Measurements from ENCODE around the gene TUBA4A.
"Not testable (repeated sequence)": the region's sequence is repeated elsewhere in the genome, so short reads cannot be mapped to it uniquely, and the experiment has no call there.

The TUBA4A gene

DNA sequence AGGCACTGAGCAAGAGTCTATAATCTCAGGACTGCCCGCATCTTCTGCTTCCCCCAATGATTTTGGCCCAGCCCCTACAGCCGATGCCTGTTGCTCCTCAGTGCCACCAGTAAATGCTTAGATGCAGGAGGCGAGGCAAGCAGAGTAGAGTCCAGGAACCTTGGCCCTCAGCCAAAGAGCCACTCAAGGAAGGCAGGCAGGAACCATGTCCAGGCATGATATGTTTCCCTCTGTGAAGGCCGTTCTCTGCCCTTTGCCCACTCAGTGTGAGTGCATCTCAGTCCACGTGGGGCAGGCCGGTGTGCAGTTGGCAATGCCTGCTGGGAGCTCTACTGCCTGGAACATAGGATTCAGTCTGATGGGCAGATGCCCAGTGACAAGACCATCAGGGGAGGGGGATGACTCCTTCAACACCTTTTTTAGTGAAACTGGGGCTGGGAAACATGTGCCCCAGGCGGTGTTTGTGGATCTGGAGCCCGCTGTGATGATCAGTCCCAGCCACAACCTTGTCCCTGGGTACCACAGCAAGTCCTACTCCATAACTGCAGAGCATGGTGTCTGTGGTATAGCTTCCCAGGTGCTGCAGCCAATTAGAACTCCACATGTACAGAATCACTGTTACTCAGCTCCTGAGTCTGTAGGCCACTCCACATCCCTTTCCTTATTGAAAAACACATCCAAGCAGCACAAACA is 15.8 kb upstream of the TUBA4A start:
- DNase-seq (ENCODE audit: low read depth in 1 of 2, low spot score in 1 of 2) = no peak

- no peak for DNase-seq (ENCODE audit: low read depth in 1 of 2, low spot score in 1 of 2)
Measured at GRCh38 chr2:219268294-219268693, 14.6 kb upstream of the TUBA4A start.

DNA sequence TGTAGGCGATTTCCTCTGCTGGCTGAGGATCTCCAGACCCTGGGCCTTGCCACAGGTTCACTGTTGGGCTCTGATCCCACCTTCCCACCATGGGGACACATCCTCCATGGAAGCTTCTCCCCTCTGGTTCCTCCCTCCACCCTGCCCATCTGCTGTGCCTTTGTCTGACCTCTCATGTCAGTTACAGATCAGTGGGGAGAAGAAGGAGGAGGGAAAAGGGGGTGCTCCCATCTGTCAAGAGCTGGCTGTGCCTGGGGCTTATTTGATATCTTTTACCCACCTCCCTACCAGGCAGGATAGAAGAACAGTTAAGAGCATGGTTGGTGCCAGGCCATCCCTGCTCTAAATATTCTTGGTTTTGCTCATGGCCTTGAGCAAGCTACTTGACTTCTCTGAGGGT is 13.2 kb upstream of the TUBA4A start:
- no peak for DNase-seq (ENCODE audit: low read depth in 1 of 2, low spot score in 1 of 2)

DNA sequence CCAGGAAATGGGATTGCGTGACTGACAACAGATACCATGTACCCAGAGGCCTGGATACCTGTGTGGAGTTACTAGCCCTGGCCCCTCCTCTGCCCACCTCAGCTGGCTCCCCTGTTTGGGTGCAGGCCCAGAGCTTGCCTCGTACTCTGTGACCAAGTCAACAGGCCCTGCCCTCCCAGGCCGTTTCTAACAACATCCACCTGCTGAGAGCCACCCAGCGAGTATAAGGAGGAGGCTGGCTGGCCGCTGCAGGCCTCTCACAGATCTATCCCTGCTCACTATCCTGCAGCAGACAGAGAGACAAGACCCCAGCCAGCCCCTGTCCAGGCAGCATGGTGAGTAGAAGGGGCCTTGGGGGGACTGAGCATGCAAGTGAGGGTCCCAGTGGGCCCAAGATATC is 12.5 kb upstream of the TUBA4A start:
- no peak for DNase-seq (ENCODE audit: low read depth in 1 of 2, low spot score in 1 of 2)

DNA sequence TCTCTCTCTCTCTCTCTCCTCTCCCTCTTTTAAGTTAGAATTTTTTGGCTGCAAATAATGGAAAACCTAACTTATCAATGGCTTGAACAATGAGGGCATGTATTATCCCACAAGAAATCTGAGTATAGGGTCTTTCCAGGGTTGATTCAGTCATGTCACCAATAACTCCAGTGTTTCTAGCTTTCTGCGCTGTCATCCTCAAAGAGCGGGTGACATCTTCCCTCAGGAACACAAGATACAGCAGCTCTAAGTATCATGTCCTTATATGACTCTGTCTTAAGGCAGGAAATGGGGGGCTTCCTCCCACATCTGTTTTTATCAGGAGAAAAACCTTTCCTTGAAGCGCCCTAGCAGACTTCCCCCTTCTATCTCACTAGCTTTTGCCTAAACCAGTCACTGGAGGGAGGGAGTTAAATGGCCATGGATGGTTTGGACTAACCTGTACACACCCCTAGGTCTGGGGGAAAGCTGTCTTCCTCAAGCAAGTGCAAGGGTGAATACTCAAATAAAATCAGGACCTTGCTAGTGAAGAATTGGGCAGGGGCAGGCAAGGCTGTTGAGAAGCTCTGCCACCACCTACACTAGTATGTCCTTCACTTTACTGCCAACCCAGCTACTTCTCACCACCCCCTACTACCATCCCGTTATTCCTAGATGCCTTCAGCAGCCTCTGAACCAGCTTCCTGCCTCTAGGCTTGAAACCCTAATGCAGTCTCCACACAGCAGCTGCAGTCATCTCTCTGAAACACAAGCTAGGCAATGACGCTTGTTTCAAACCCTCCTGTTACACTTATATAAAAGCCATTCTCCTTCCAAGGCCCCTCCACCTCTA is 7.5 kb upstream of the TUBA4A start:
- no peak for DNase-seq (ENCODE audit: low read depth in 1 of 2, low spot score in 1 of 2)

- DNase-seq (ENCODE audit: low read depth in 1 of 2, low spot score in 1 of 2) = not testable (repeated sequence)
Measured at GRCh38 chr2:219258942-219259341, 5.2 kb upstream of the TUBA4A start.

GRCh38 chr2:219254590-219255201 is 978 bp upstream of the TUBA4A start:
- no peak for DNase-seq (ENCODE audit: low read depth in 1 of 2, low spot score in 1 of 2)

DNA sequence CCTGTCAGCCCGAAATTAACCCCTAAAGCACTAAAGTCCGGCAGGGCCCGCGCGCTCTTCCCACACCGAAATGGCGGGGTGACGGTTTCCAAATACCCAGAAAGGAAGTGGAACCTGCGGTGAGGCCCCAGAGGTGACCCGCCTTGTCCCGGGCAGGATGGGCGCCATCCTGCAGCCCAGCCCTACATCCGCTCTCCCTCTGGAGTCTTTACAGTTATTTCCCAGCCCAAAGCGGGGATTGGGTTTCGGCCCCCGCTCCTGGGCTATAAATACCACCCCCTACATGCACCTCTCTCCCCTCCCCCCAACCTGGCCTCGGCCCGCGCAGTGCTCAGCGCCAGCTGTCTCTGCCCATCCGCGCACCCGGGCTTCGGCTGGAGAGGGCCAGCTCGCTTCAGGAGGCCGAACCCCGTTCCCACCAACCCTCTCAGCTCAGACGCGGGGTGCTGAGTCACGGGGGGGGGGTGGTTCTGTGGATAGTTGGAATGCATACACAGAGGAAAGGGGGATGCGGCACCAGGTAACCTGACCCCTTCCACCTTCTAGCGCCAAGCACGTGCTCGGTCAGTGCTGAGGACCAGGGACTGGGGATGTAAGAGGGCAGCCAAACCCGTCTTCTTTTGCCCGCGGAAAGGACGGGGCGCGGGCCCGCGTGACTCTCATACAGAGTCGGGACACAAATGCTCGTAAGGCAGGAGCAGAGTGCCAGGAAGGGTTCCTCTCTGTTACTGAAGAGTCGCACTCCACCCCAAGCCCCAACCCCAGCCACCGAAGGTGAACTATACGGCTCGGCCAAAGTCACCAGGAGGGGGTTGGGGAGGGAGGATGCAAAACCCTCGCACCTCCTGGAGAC is 592 bp downstream of the TUBA4A start, which contains the start of gene TUBA4B:
Gene TUBA4B, plus strand, starts transcription at position 344 of the 853 bp plus-strand sequence. Its CDS starts 165 bp downstream, at position 509.
- DNase-seq (ENCODE audit: low read depth in 1 of 2, low spot score in 1 of 2) = peak; percentile 17 to 21

DNA sequence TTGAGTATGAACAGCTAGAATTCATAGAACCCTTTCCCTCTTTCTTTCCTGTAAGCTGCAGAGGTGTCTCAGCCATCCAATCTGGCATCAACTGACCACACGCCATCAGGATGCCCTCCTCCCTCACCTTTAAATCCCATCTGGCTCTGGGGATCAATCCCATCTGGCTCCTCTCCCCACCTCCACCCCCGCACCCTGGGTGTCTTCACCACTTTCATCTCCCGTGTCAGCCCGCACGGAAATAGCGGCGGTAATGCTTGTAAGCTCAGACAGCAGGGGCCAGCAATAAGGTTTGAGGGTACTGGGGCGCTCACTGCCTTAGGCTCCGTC is 1.2 kb downstream of the TUBA4A start:
- DNase-seq (ENCODE audit: low read depth in 1 of 2, low spot score in 1 of 2) = no peak

DNA sequence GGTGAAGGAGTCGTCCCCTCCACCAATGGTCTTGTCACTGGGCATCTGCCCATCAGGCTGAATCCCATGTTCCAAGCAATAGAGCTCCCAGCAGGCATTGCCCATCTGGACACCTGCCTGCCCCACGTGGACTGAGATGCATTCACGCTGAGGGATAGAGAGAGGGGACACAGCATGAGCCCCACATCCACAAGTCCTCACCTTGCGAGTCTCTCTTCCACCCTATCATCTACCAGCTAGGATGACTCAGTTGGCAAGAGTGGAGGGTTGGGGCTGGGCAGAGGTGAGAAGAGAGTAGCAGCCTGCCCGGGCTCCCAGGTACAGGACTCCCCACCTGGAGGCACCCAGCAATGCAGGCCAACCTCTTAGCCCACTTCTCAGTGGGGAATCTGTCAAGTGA is 1.6 kb downstream of the TUBA4A start:
- peak in 1 of 2 donors; percentile 8 for DNase-seq (ENCODE audit: low read depth in 1 of 2, low spot score in 1 of 2)

GRCh38 chr2:219251656-219252055 is 2.1 kb downstream of the TUBA4A start:
- no peak for DNase-seq (ENCODE audit: low read depth in 1 of 2, low spot score in 1 of 2)

GRCh38 chr2:219250049-219250781 is 3.5 kb downstream of the TUBA4A start:
- DNase-seq (ENCODE audit: low read depth in 1 of 2, low spot score in 1 of 2) = no peak

DNA sequence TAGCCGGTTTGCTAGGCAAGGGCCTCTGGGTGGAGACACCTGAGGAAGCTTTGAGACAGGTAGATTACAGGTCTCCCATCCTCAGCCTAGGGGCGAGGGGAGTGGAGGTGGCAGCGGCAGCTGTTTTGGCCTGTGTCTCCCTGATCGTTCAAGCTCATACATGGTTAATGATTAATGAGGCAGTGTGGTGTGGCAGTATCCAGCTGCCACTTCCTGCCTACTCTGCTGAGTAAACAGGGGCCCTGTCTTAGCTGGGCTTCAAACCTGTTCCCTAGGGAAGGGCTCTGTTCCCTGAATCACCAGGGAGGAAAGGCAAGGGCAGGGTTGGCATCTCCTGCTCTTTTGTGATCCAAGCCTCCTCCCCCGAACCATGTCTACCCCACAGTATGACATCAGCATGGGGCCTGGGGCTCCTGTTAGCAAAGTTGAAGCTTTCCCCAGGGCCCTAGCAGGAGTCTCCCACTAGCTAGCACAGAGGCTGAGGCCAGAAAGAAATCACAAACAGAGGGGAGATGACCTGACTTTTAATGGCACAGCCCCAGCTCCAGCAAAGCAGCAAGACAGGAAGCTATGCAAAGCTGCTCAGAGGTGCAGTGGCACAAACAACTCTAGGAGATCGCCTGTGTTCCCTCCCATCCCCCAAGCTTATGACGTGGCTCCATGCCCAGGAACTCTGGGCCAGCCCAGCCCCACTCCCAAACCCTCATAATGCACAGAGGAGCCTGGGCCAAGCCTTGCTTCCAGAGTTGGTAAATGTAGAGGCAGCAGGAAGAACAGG is 4.3 kb downstream of the TUBA4A start:
- peak in 1 of 2 donors; percentile 14 for DNase-seq (ENCODE audit: low read depth in 1 of 2, low spot score in 1 of 2)

- DNase-seq (ENCODE audit: low read depth in 1 of 2, low spot score in 1 of 2) = no peak
Measured at GRCh38 chr2:219248845-219249202, 4.9 kb downstream of the TUBA4A start.

DNA sequence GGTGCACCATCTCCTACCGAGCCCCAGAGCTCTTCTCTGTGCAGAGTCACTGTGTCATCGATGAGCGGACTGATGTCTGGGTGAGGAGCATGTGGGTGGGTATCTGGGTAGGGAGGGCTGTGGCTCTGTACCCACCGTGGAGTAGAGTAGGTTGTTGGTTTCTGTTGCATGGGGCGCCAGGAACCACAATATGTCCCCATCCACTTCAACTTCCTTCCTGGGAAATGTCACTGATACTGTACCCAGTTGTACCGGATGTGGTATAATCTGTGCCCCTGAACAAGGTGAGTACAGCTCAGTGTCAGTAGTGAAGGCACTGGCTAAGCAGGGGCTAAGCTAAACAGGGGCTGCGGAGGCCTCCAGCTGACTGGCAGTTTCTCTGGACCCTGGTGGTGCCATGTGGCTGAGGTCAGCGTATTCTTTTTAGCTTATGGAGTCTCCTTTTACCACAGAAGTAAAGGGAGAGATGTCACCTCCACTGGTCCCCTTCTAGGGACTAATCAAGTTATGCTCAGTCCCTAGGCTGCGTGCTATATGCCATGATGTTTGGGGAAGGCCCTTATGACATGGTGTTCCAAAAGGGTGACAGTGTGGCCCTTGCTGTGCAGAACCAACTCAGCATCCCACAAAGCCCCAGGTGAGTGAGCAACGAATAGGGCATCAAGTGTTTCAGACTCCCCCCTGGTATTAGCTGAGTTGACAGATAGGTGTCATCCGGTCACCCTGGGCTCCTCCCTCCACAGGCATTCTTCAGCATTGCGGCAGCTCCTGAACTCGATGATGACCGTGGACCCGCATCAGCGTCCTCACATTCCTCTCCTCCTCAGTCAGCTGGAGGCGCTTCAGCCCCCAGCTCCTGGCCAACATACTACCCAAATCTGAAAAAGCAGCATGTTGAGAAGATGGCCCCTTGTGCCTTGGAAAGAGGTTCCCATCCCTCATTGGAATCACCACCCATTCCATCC is 5.8 kb downstream of the TUBA4A start:
- peak; percentile 27 to 31 for DNase-seq (ENCODE audit: low read depth in 1 of 2, low spot score in 1 of 2)

DNA sequence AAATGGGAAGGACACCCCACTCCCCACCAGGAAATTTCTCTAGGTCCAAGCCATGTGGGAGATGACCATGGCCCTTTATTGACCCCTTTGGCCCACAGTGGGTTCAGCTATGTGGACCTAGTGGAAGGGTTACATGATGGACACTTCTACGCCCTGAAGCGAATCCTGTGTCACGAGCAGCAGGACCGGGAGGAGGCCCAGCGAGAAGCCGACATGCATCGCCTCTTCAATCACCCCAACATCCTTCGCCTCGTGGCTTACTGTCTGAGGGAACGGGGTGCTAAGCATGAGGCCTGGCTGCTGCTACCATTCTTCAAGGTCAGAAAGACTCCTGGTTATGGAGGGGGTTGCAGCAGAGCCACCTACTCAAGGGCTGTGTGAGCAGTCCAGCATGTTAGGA is 7.2 kb downstream of the TUBA4A start:
- DNase-seq (ENCODE audit: low read depth in 1 of 2, low spot score in 1 of 2) = no peak

GRCh38 chr2:219245899-219246230 is 7.9 kb downstream of the TUBA4A start:
- no peak for DNase-seq (ENCODE audit: low read depth in 1 of 2, low spot score in 1 of 2)

GRCh38 chr2:219245148-219245898 is 8.4 kb downstream of the TUBA4A start, which contains the start of the genes GLB1L and STK16:
Gene GLB1L, minus strand, starts transcription at chr2:219245444. Its CDS starts 1,871 bp downstream, at chr2:219243573.
Gene STK16, plus strand, starts transcription at chr2:219245479. Its CDS starts 521 bp downstream, at chr2:219246000.
- peak; percentile 76 to 84 for DNase-seq (ENCODE audit: low read depth in 1 of 2, low spot score in 1 of 2)
